Vagina (tissue), 2 donors: ENCODE data around the gene GLCE. TPM values are rescaled to one million over a fixed set of nuclear protein-coding genes. Genes with fewer than 3 reads are reported as not detected.

ENCODE experiments used
- DNase-seq, 2 donors: peaks; one replicate each; pipeline ENCODE4 v3.0.0-alpha.2; 2017; ENCODE audit errors: extremely low spot score in 2 of 2
- H3K27ac ChIP-seq: fragments of 200-600 bp; sonication (generic); one replicate; pipeline ENCODE4 v1.5.1; 2019
- H3K27me3 ChIP-seq: fragments of 200-600 bp; sonication (generic); one replicate; pipeline ENCODE4 v1.5.1; 2019
- H3K36me3 ChIP-seq, 2 donors: fragments of 200-600 bp; sonication (generic); one replicate each; pipeline ENCODE4 v1.5.1; 2017 to 2019
- H3K4me1 ChIP-seq: fragments of 200-600 bp; sonication (generic); one replicate; pipeline ENCODE4 v1.5.1; 2019
- H3K4me3 ChIP-seq, 2 donors: fragments of 200-600 bp; sonication (generic); 1 replicate in 1 of 2; 2 replicates in 1 of 2; pipeline ENCODE4 v1.5.1; 2016 to 2019
- H3K9me3 ChIP-seq: fragments of 200-600 bp; sonication (generic); one replicate; pipeline ENCODE4 v1.5.1; 2019
- CTCF ChIP-seq, 3 experiments: fragments of 450-650 bp in 2 of 3; fragments of 200-600 bp in 1 of 3; sonication (generic) in 1 of 3; IDR thresholded peaks; one replicate each; pipeline ENCODE4 v1.5.1; 2017 to 2019; ENCODE audit warnings: antibody characterized with exemption in 3 of 3, mild to moderate bottlenecking in 2 of 3, moderate library complexity in 2 of 3
- POLR2A ChIP-seq, 2 donors: fragments of 450-650 bp; IDR thresholded peaks; one replicate each; pipeline ENCODE4 v1.6.1; 2017; ENCODE audit warnings: antibody characterized with exemption in 2 of 2, mild to moderate bottlenecking in 2 of 2, moderate library complexity in 2 of 2
- POLR2AphosphoS5 ChIP-seq, 2 donors: sonication (generic); formaldehyde crosslinking; IDR thresholded peaks; one replicate each; pipeline ENCODE4 v1.9.0; 2017; ENCODE audit warnings: antibody characterized with exemption in 2 of 2, mild to moderate bottlenecking in 2 of 2, low read depth in 1 of 2; ENCODE audit not compliant: insufficient read depth in 1 of 2
- intact Hi-C: fragments of 100-400 bp; cut with DNase I; formaldehyde crosslinking; loops from one replicate; pipeline ENCODE4 v1.15.1; 2023
- total RNA-seq: library from RNA; depleted of rRNA; stranded (reverse); fragments of >200 nt; gene quantifications from one replicate; pipeline ENCODE4 v1.2.3, GENCODE V29; 2016

Gene GLCE
- total RNA-seq, 1 donor from 2014 or later, result 16.5 TPM

- no peaks in the 10 kb centered on the region for H3K36me3 ChIP-seq
- H3K4me3 ChIP-seq, result no peak overlapping the region
- no peak for TF ChIP-seq CTCF (IDR thresholded peaks at IDR 0.05)
- no peak for TF ChIP-seq POLR2A (IDR thresholded peaks at IDR 0.05)
- TF ChIP-seq POLR2AphosphoS5 (IDR thresholded peaks at IDR 0.05; ENCODE audit: insufficient read depth in 1 of 2, low read depth in 1 of 2), result no peak
- H3K4me1 ChIP-seq, result peaks cover 10% of the 10 kb centered on the region
- H3K27ac ChIP-seq, result no peak overlapping the region
- H3K27me3 ChIP-seq, result no peaks in the 10 kb centered on the region
- intact Hi-C loops, result no loop called here
- no peak for DNase-seq
- no peaks in the 10 kb centered on the region for H3K9me3 ChIP-seq
Measured at GRCh38 chr15:69158201-69158842, 2.1 kb upstream of the GLCE start.

GRCh38 chr15:69158843-69159240, 1.6 kb upstream of the GLCE start:
- Histone ChIP-seq H3K36me3 (no peaks in the 10 kb centered on the region), H3K27ac (no peak overlapping the region), H3K4me3 (no peak overlapping the region), H3K27me3 (no peaks in the 10 kb centered on the region), H3K9me3 (no peaks in the 10 kb centered on the region), H3K4me1 (peaks cover 10% of the 10 kb centered on the region)
- intact Hi-C loops, result no loop called here
- no peak for DNase-seq
- TF ChIP-seq POLR2AphosphoS5 (IDR thresholded peaks at IDR 0.05; ENCODE audit: insufficient read depth in 1 of 2, low read depth in 1 of 2) (no peak), POLR2A (IDR thresholded peaks at IDR 0.05) (no peak), CTCF (IDR thresholded peaks at IDR 0.05) (no peak)

GRCh38 chr15:69159805-69160140, 662 bp upstream of the GLCE start:
- no peak for TF ChIP-seq POLR2AphosphoS5 (IDR thresholded peaks at IDR 0.05; ENCODE audit: insufficient read depth in 1 of 2, low read depth in 1 of 2)
- TF ChIP-seq POLR2A (IDR thresholded peaks at IDR 0.05), result no peak
- TF ChIP-seq CTCF (IDR thresholded peaks at IDR 0.05), result no peak
- Histone ChIP-seq H3K27ac (peak overlapping the region; percentile 45), H3K27me3 (no peaks in the 10 kb centered on the region), H3K4me1 (peaks cover 10% of the 10 kb centered on the region), H3K4me3 (peak overlapping the region; percentile 81 to 94), H3K9me3 (no peaks in the 10 kb centered on the region), H3K36me3 (no peaks in the 10 kb centered on the region)
- intact Hi-C loops, result loop anchor here (5.0 kb wide), 1 partner anchor 77 kb away; no protein-coding TSS in a partner anchor
- DNase-seq, result no peak

GRCh38 chr15:69161079-69161877, 843 bp downstream of the GLCE start:
- TF ChIP-seq POLR2AphosphoS5 (IDR thresholded peaks at IDR 0.05; ENCODE audit: insufficient read depth in 1 of 2, low read depth in 1 of 2), result no peak
- TF ChIP-seq CTCF (IDR thresholded peaks at IDR 0.05), result no peak
- TF ChIP-seq POLR2A (IDR thresholded peaks at IDR 0.05), result no peak
- H3K9me3 ChIP-seq, result no peaks in the 10 kb centered on the region
- no peaks in the 10 kb centered on the region for H3K27me3 ChIP-seq
- no peaks in the 10 kb centered on the region for H3K36me3 ChIP-seq
- peak overlapping the region; percentile 81 to 94 for H3K4me3 ChIP-seq
- intact Hi-C loops, result loop anchor here (5.0 kb wide), 1 partner anchor 79 kb away; no protein-coding TSS in a partner anchor
- DNase-seq, result no peak
- H3K4me1 ChIP-seq, result peaks cover 10% of the 10 kb centered on the region
- peak overlapping the region; percentile 45 for H3K27ac ChIP-seq

GRCh38 chr15:69161878-69162213, 1.4 kb downstream of the GLCE start:
- TF ChIP-seq POLR2AphosphoS5 (IDR thresholded peaks at IDR 0.05; ENCODE audit: insufficient read depth in 1 of 2, low read depth in 1 of 2), result no peak
- TF ChIP-seq CTCF (IDR thresholded peaks at IDR 0.05), result no peak
- TF ChIP-seq POLR2A (IDR thresholded peaks at IDR 0.05), result no peak
- no peak for DNase-seq
- peaks cover 10% of the 10 kb centered on the region for H3K4me1 ChIP-seq
- intact Hi-C loops, result loop anchor here (5.0 kb wide), 1 partner anchor 80 kb away; no protein-coding TSS in a partner anchor
- H3K4me3 ChIP-seq, result peak overlapping the region; percentile 81 to 94
- H3K9me3 ChIP-seq, result no peaks in the 10 kb centered on the region
- H3K36me3 ChIP-seq, result no peaks in the 10 kb centered on the region
- no peaks in the 10 kb centered on the region for H3K27me3 ChIP-seq
- no peak overlapping the region for H3K27ac ChIP-seq
